B cell (primary cell): ENCODE data around the gene HTT. TPM values are rescaled to one million over a fixed set of nuclear protein-coding genes. Genes with fewer than 3 reads are reported as not detected.

Source experiments
- ATAC-seq: fragments of 200-7000 bp; cut with Tn5 transposase; one replicate; pipeline ENCODE4 v1.10.0; 2021; ENCODE audit warnings: low read depth, mild to moderate bottlenecking, moderate number of reproducible peaks, moderate library complexity
- CTCF ChIA-PET: fragments of 350-600 bp; sonication (Branson Sonifier 250); formaldehyde crosslinking; loops from one replicate; lab custom pipeline; 2021; ENCODE audit warnings: antibody characterized with exemption, inconsistent platforms; lab: Charles Lee
- POLR2A ChIA-PET: fragments of 350-600 bp; sonication (Branson Sonifier 250); formaldehyde crosslinking; loops from one replicate; lab custom pipeline; 2021; ENCODE audit warnings: antibody characterized with exemption; lab: Charles Lee
- DNase-seq: peaks from one replicate; pipeline ENCODE4 v3.0.0; 2013
- H2AFZ ChIP-seq: 2 replicates; pipeline ENCODE4 v1.6.1; 2012; ENCODE audit warnings: mild to moderate bottlenecking, low read depth, low read length; ENCODE audit not compliant: insufficient read depth, poor library complexity, severe bottlenecking
- H3K27ac ChIP-seq, 2 donors: 1 replicate in 1 of 2; 2 replicates in 1 of 2; pipeline ENCODE4 v1.5.1; 2012 to 2013; ENCODE audit warnings: low read length in 2 of 2, mild to moderate bottlenecking in 2 of 2, moderate library complexity in 1 of 2
- H3K27me3 ChIP-seq, 4 experiments: fragments of 200-600 bp in 1 of 4; sonication (generic) in 1 of 4; replicated peaks in 1 of 4; 1 replicate in 2 of 4; 2 replicates in 2 of 4; pipeline versions ENCODE4 v1.6.1 to v1.7.0; 2013 to 2016; ENCODE audit warnings: low read length in 3 of 4, mild to moderate bottlenecking in 2 of 4, mixed read lengths in 1 of 4, moderate library complexity in 1 of 4; ENCODE audit not compliant: insufficient read depth in 4 of 4, control insufficient read depth in 3 of 4; ENCODE audit errors: control extremely low read depth in 1 of 4
- H3K36me3 ChIP-seq, 2 experiments: replicated peaks in 1 of 2; 1 replicate in 1 of 2; 2 replicates in 1 of 2; pipeline versions ENCODE4 v1.6.1 to v1.7.1; 2013; ENCODE audit warnings: low read length in 1 of 2; ENCODE audit not compliant: insufficient read depth in 2 of 2, control insufficient read depth in 1 of 2; ENCODE audit errors: control extremely low read depth in 1 of 2, extremely low read depth in 1 of 2
- H3K4me1 ChIP-seq, 2 donors: fragments of 200-600 bp in 1 of 2; sonication (generic) in 1 of 2; 1 replicate in 1 of 2; 2 replicates in 1 of 2; pipeline versions ENCODE4 v1.5.1 to v1.6.1; 2013 to 2017; ENCODE audit warnings: low read length in 2 of 2; ENCODE audit not compliant: control insufficient read depth in 2 of 2, insufficient read depth in 2 of 2
- H3K4me2 ChIP-seq: replicated peaks from 2 replicates; pipeline ENCODE3; 2012; ENCODE audit warnings: mild to moderate bottlenecking, low read depth, low read length; ENCODE audit not compliant: poor library complexity, severe bottlenecking
- H3K4me3 ChIP-seq, 5 experiments: fragments of 200-600 bp in 1 of 5; sonication (generic) in 1 of 5; 1 replicate in 3 of 5; 2 replicates in 2 of 5; pipeline versions ENCODE4 v1.5.1 to v1.7.0; 2011 to 2016; ENCODE audit warnings: low read length in 4 of 5, mild to moderate bottlenecking in 4 of 5, low read depth in 2 of 5, control low read depth in 1 of 5, moderate library complexity in 1 of 5; ENCODE audit not compliant: insufficient read depth in 1 of 5; ENCODE audit errors: control extremely low read depth in 1 of 5, extremely low read depth in 1 of 5
- H3K79me2 ChIP-seq: fragments of 200-600 bp; sonication (generic); one replicate; pipeline ENCODE4 v1.6.0; 2016; ENCODE audit warnings: low read length; ENCODE audit not compliant: control insufficient read depth, insufficient read depth
- H3K9ac ChIP-seq: fragments of 200-600 bp; sonication (generic); 2 replicates; pipeline ENCODE4 v1.6.1; 2017; ENCODE audit warnings: mild to moderate bottlenecking, low read length, moderate library complexity
- H3K9me3 ChIP-seq, 3 donors: one replicate each; pipeline versions ENCODE4 v1.6.1 to v1.7.1; 2013; ENCODE audit warnings: low read length in 2 of 3; ENCODE audit not compliant: control insufficient read depth in 2 of 3, insufficient read depth in 1 of 3; ENCODE audit errors: control extremely low read depth in 1 of 3
- H4K20me1 ChIP-seq: 2 replicates; pipeline ENCODE4 v1.6.0; 2012; ENCODE audit warnings: mild to moderate bottlenecking, low read length; ENCODE audit not compliant: insufficient read depth, control insufficient read depth, poor library complexity, severe bottlenecking
- H3K27ac Mint-ChIP-seq: one replicate; pipeline ENCODE4 v1.8.0; 2021; ENCODE audit warnings: mixed read lengths
- H3K27me3 Mint-ChIP-seq: one replicate; pipeline ENCODE4 v1.8.0; 2021; ENCODE audit warnings: mixed read lengths
- H3K4me1 Mint-ChIP-seq: one replicate; pipeline ENCODE4 v1.8.0; 2021; ENCODE audit warnings: mixed read lengths
- H3K4me3 Mint-ChIP-seq: one replicate; pipeline ENCODE4 v1.8.0; 2021; ENCODE audit warnings: mixed read lengths
- H3K9me3 Mint-ChIP-seq: one replicate; pipeline ENCODE4 v1.8.0; 2022; ENCODE audit warnings: mixed read lengths; ENCODE audit not compliant: insufficient read depth
- EZH2 ChIP-seq: IDR thresholded peaks from 2 replicates; pipeline ENCODE4 v1.6.1; 2012; ENCODE audit warnings: borderline replicate concordance, low read depth, mild to moderate bottlenecking, moderate library complexity, low read length; ENCODE audit not compliant: insufficient read depth, poor library complexity, severe bottlenecking
- WGBS: methylation state at CpG from one replicate; pipeline ENCODE4 v1.1.5; 2013; ENCODE audit warnings: missing lambda C conversion rate; ENCODE audit not compliant: insufficient coverage; 5-methylcytosine and 5-hydroxymethylcytosine counted together
- intact Hi-C: fragments of 100-400 bp; cut with micrococcal nuclease; formaldehyde crosslinking; loops from one replicate; pipeline ENCODE4 v1.10.0; 2022
- polyA plus RNA-seq: library from polyadenylated mRNA; depleted of rRNA; stranded (reverse); fragments of >200 nt; gene quantifications from 2 replicates; pipeline ENCODE4 v1.2.3, GENCODE V29; 2012
- total RNA-seq, 2 donors: library from RNA; stranded (reverse); fragments of 120-200 nt in 1 of 2; gene quantifications; 1 replicate in 1 of 2; 2 replicates in 1 of 2; pipeline versions ENCODE4 v1.2.3 to v1.2.4, GENCODE V29; 2013 to 2022
- TF ChIP-seq, protein P1 (sequence below): fragments of 200-600 bp; IDR thresholded peaks from one replicate; pipeline ENCODE4 v1.8.0; 2022; ENCODE audit warnings: antibody characterized with exemption, mild to moderate bottlenecking

The HTT gene
- total and polyA plus RNA-seq, 2 donors (not counting 1 experiment from before 2014, with no cell fraction given) = 52.8 to 195 TPM

DNA sequence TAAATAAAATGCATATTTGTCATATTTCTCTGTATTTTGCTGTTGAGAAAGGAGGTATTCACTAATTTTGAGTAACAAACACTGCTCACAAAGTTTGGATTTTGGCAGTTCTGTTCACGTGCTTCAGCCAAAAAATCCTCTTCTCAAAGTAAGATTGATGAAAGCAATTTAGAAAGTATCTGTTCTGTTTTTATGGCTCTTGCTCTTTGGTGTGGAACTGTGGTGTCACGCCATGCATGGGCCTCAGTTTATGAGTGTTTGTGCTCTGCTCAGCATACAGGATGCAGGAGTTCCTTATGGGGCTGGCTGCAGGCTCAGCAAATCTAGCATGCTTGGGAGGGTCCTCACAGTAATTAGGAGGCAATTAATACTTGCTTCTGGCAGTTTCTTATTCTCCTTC lies 3.3 kb downstream of the HTT start:
- H3K27me3 Mint-ChIP-seq = no peaks in the 10 kb centered on the region
- H3K27ac Mint-ChIP-seq = peak overlapping the region; percentile 94
- Histone ChIP-seq H3K79me2 (peaks cover 67% of the 10 kb centered on the region), H3K36me3 (peaks cover 0 to 1% of the 10 kb centered on the region in 2 experiments), H3K27me3 (no peaks in the 10 kb centered on the region), H3K4me1 (peaks cover 60 to 61% of the 10 kb centered on the region in 2 donors), H2AFZ (no peak overlapping the region), H3K9ac (no peak overlapping the region), H3K9me3 (no peaks in the 10 kb centered on the region), H3K4me2 (peak overlapping the region; percentile 62), H3K27ac (peak overlapping the region; percentile 40 to 62), H3K4me3 (no peak overlapping the region), H4K20me1 (peaks cover 47% of the 10 kb centered on the region)
- peak overlapping the region; percentile 71 for H3K4me3 Mint-ChIP-seq
- WGBS = 0% methylated on average over 1 of the region's 2 CpGs
- H3K4me1 Mint-ChIP-seq = peaks cover 55% of the 10 kb centered on the region
- CTCF ChIA-PET = interaction anchor here (1.2 to 1.5 kb wide), 2 partner anchors 31 kb away, joined by 3 to 4 read pairs; no protein-coding TSS in a partner anchor
- DNase-seq = peak; percentile 80
- intact Hi-C loops = loop anchor here (1.0 to 10.0 kb wide), 3 partner anchors 29 to 1493 kb away; partner anchors contain the start of genes GRK4 and NOP14
- no peak for ATAC-seq
- no peaks in the 10 kb centered on the region for H3K9me3 Mint-ChIP-seq
- TF ChIP-seq, protein P1, sequence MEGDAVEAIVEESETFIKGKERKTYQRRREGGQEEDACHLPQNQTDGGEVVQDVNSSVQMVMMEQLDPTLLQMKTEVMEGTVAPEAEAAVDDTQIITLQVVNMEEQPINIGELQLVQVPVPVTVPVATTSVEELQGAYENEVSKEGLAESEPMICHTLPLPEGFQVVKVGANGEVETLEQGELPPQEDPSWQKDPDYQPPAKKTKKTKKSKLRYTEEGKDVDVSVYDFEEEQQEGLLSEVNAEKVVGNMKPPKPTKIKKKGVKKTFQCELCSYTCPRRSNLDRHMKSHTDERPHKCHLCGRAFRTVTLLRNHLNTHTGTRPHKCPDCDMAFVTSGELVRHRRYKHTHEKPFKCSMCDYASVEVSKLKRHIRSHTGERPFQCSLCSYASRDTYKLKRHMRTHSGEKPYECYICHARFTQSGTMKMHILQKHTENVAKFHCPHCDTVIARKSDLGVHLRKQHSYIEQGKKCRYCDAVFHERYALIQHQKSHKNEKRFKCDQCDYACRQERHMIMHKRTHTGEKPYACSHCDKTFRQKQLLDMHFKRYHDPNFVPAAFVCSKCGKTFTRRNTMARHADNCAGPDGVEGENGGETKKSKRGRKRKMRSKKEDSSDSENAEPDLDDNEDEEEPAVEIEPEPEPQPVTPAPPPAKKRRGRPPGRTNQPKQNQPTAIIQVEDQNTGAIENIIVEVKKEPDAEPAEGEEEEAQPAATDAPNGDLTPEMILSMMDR = no peak
- no peak for TF ChIP-seq EZH2
- POLR2A ChIA-PET = interaction anchor here (0.9 kb wide), 1 partner anchor 16 kb away, joined by 5 read pairs; no protein-coding TSS in a partner anchor

GRCh38 chr4:3079694-3080123 lies 5.2 kb downstream of the HTT start:
- H3K4me1 Mint-ChIP-seq = peaks cover 65% of the 10 kb centered on the region
- Histone ChIP-seq H3K27ac (peak overlapping the region; percentile 1 to 71), H3K79me2 (peaks cover 86% of the 10 kb centered on the region), H3K4me2 (peak overlapping the region; percentile 31), H3K4me1 (peaks cover 52 to 55% of the 10 kb centered on the region in 2 donors), H3K27me3 (no peaks in the 10 kb centered on the region), H2AFZ (no peak overlapping the region), H3K36me3 (peaks cover 0 to 1% of the 10 kb centered on the region in 2 experiments), H3K4me3 (no peak overlapping the region), H4K20me1 (peaks cover 62% of the 10 kb centered on the region), H3K9ac (no peak overlapping the region), H3K9me3 (no peaks in the 10 kb centered on the region)
- peak; percentile 53 for ATAC-seq
- H3K9me3 Mint-ChIP-seq = no peaks in the 10 kb centered on the region
- intact Hi-C loops = loop anchor here (2.0 to 10.0 kb wide), 2 partner anchors 27 to 1495 kb away; no protein-coding TSS in a partner anchor
- no peaks in the 10 kb centered on the region for H3K27me3 Mint-ChIP-seq
- CTCF ChIA-PET = interaction anchor here (0.7 to 0.8 kb wide), 2 partner anchors 42 to 292 kb away, joined by 3 read pairs; no protein-coding TSS in a partner anchor
- peak overlapping the region; percentile 92 for H3K27ac Mint-ChIP-seq
- peak overlapping the region; percentile 74 for H3K4me3 Mint-ChIP-seq
- POLR2A ChIA-PET = no interaction called here
- 9% methylated on average over 6 of the region's 6 CpGs for WGBS
- TF ChIP-seq, protein P1 = no peak
- TF ChIP-seq EZH2 = no peak
- DNase-seq = peak; percentile 74
